Body of pancreas (tissue), 4 donors: ENCODE measurements around the gene KRTAP12-3. TPM values are rescaled to one million over a fixed set of nuclear protein-coding genes. Genes with fewer than 3 reads are reported as not detected.

Source experiments
- ATAC-seq: fragments of 150-250 bp; one replicate; pipeline ENCODE4 v1.9.1; 2016
- DNase-seq, 4 donors: peaks; one replicate each; pipeline ENCODE4 v3.0.0-alpha.2; 2019
- H3K27ac ChIP-seq, 4 donors: fragments of 200-600 bp; sonication (generic); 1 replicate in 3 of 4; 2 replicates in 1 of 4; pipeline versions ENCODE4 v1.5.1 to v1.6.1; 2016 to 2019; ENCODE audit warnings: mild to moderate bottlenecking in 1 of 4, mixed read lengths in 1 of 4, moderate library complexity in 1 of 4
- H3K27me3 ChIP-seq, 2 donors: fragments of 200-600 bp; sonication (generic); one replicate each; pipeline ENCODE4 v1.6.0; 2016; ENCODE audit warnings: mild to moderate bottlenecking in 1 of 2
- H3K36me3 ChIP-seq, 2 donors: fragments of 200-600 bp; sonication (generic); replicated peaks in 1 of 2; 2 replicates each; pipeline ENCODE4 v1.5.1; 2016; ENCODE audit warnings: low read depth in 2 of 2; ENCODE audit not compliant: insufficient read depth in 1 of 2
- H3K4me1 ChIP-seq: fragments of 200-600 bp; sonication (generic); one replicate; pipeline ENCODE4 v1.6.0; 2016
- H3K4me3 ChIP-seq, 2 donors: fragments of 200-600 bp; sonication (generic); 1 replicate in 1 of 2; 2 replicates in 1 of 2; pipeline ENCODE4 v1.5.1; 2016 to 2019
- H3K9me3 ChIP-seq, 3 donors: fragments of 200-600 bp; sonication (generic); 1 replicate in 2 of 3; 2 replicates in 1 of 3; pipeline ENCODE4 v1.5.1; 2016
- POLR2A ChIP-seq, 3 donors: fragments of 450-650 bp; IDR thresholded peaks; one replicate each; pipeline ENCODE4 v1.6.1; 2016; ENCODE audit warnings: antibody characterized with exemption in 3 of 3, mild to moderate bottlenecking in 2 of 3
- WGBS, 2 donors: methylation state at CpG; one replicate each; pipeline ENCODE4 v1.1.5; 2017; 5-methylcytosine and 5-hydroxymethylcytosine counted together
- intact Hi-C: fragments of 100-400 bp; cut with DNase I; formaldehyde crosslinking; loops from one replicate; pipeline ENCODE4 v1.15.1; 2023
- small RNA-seq: library from RNA; depleted of rRNA; stranded (forward); fragments of <200 nt; gene quantifications from one replicate; pipeline ENCODE3, GENCODE V24; 2016
- total RNA-seq, 2 donors: library from RNA; depleted of rRNA; stranded (reverse); fragments of >200 nt; gene quantifications; one replicate each; pipeline ENCODE4 v1.1.0, GENCODE V29; 2016
- TF ChIP-seq, protein P1 (sequence below), 7 experiments: fragments of 450-650 bp in 4 of 7; fragments of 200-600 bp in 3 of 7; sonication (generic) in 3 of 7; IDR thresholded peaks; one replicate each; pipeline ENCODE4 v1.5.1; 2016 to 2019; ENCODE audit warnings: antibody characterized with exemption in 7 of 7

KRTAP12-3 gene
- total RNA-seq, 2 donors from 2014 or later, result not detected

- H3K4me1 ChIP-seq, result peaks cover 3% of the 10 kb centered on the region
- 30 to 46% methylated on average over 3 to 12 of the region's 13 CpGs for WGBS, 2 donors
- DNase-seq (no peak), ATAC-seq (no peak)
- H3K9me3 ChIP-seq, result no peaks in the 10 kb centered on the region
- intact Hi-C loops, result no loop called here
- H3K4me3 ChIP-seq, result no peak overlapping the region
- TF ChIP-seq, protein P1, sequence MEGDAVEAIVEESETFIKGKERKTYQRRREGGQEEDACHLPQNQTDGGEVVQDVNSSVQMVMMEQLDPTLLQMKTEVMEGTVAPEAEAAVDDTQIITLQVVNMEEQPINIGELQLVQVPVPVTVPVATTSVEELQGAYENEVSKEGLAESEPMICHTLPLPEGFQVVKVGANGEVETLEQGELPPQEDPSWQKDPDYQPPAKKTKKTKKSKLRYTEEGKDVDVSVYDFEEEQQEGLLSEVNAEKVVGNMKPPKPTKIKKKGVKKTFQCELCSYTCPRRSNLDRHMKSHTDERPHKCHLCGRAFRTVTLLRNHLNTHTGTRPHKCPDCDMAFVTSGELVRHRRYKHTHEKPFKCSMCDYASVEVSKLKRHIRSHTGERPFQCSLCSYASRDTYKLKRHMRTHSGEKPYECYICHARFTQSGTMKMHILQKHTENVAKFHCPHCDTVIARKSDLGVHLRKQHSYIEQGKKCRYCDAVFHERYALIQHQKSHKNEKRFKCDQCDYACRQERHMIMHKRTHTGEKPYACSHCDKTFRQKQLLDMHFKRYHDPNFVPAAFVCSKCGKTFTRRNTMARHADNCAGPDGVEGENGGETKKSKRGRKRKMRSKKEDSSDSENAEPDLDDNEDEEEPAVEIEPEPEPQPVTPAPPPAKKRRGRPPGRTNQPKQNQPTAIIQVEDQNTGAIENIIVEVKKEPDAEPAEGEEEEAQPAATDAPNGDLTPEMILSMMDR (IDR thresholded peaks at IDR 0.05), result no peak
- TF ChIP-seq POLR2A (IDR thresholded peaks at IDR 0.05), result no peak
- H3K27ac ChIP-seq, result no peak overlapping the region
- H3K36me3 ChIP-seq, result no peaks in the 10 kb centered on the region
- H3K27me3 ChIP-seq, result peaks cover 0 to 12% of the 10 kb centered on the region in 2 donors
Observed at GRCh38 chr21:44704636-44705001, 46.9 kb downstream of the KRTAP12-3 start.

- DNase-seq (no peak), ATAC-seq (no peak)
- Histone ChIP-seq H3K4me1 (peaks cover 7% of the 10 kb centered on the region), H3K27me3 (peaks cover 0 to 16% of the 10 kb centered on the region in 2 donors), H3K27ac (no peak overlapping the region), H3K36me3 (no peaks in the 10 kb centered on the region), H3K9me3 (no peaks in the 10 kb centered on the region), H3K4me3 (no peak overlapping the region)
- TF ChIP-seq POLR2A (IDR thresholded peaks at IDR 0.05), result no peak
- TF ChIP-seq, protein P1 (IDR thresholded peaks at IDR 0.05), result no peak
- WGBS, 2 donors, result 11 to 12% methylated on average over 26 to 54 of the region's 54 CpGs
- intact Hi-C loops, result no loop called here
Observed at GRCh38 chr21:44706026-44706705, 48.4 kb downstream of the KRTAP12-3 start.

DNA sequence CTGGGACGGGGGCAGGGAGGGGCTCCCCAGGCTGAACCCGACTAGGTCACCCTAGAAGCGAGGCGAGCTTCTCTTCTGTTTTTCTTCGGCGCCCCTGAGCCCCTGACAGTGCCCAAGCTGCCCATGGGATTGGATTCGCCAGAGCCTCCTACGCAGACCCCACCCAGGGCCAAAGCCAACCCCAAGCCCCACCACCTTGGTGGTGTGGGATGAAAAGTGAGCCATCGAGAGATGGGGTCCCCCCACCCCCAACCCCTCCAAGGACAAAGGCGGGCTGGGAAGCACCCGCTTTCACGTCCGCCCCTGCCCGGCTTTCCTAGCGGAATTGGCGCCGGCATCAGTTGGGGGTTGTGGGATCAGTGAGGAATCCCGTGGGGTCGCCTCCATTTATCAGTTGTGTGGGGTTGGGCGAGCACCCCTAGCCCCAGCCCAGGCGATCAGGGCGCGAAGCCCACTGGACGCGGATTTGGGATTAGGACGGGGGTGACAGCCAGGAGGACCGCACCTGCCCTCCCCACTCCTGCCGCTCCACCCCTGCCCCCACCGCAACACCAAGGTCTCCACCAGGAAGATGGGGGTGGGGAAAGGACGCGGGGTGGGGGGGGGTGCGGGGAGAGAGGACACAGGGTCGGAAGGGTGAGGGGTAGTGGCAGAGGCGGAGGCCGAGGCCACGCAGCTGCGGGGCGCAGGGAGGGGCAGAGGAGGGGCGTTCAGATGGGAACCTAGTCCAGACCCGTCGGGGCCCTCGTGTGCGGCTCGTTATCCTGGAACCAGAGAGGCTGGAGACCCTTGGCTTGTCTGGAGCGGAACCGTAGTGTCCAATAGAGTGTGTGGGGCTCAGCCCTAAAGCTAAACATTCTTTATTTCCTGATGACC lies 49.2 kb downstream of the KRTAP12-3 start:
- DNase-seq (no peak), ATAC-seq (no peak)
- Histone ChIP-seq H3K4me1 (peaks cover 13% of the 10 kb centered on the region), H3K4me3 (no peak overlapping the region), H3K27ac (no peak overlapping the region), H3K9me3 (no peaks in the 10 kb centered on the region), H3K36me3 (no peaks in the 10 kb centered on the region), H3K27me3 (peaks cover 0 to 16% of the 10 kb centered on the region in 2 donors)
- intact Hi-C loops, result no loop called here
- TF ChIP-seq POLR2A (IDR thresholded peaks at IDR 0.05), result no peak
- TF ChIP-seq, protein P1 (IDR thresholded peaks at IDR 0.05), result no peak
- 5 to 26% methylated on average over 23 to 45 of the region's 46 CpGs for WGBS, 2 donors

Small RNA genes lying within 50 kb of the gene (small RNA-seq; reads per million reads assigned to genes)
- not detected for gene KRTAP12-6P

Other genes with a start within 250 kb of the KRTAP12-3 start
- 1 to 10 TPM in 1 of 2 donors, under 1 TPM in 1; 0.33 to 1.0 TPM for gene LRRC3, start 202.4 kb upstream of the KRTAP12-3 start, total RNA-seq
- gene KRTAP10-1, start 117.7 kb upstream of the KRTAP12-3 start, total RNA-seq, result not detected
- gene KRTAP10-2, start 106.4 kb upstream of the KRTAP12-3 start, total RNA-seq, result not detected
- gene KRTAP10-3, start 99.1 kb upstream of the KRTAP12-3 start, total RNA-seq, result not detected
- not detected for gene KRTAP10-4, start 84.2 kb upstream of the KRTAP12-3 start, total RNA-seq
- not detected for gene KRTAP10-5, start 77.3 kb upstream of the KRTAP12-3 start, total RNA-seq
- not detected for gene KRTAP10-6, start 65.4 kb upstream of the KRTAP12-3 start, total RNA-seq
- not detected for gene KRTAP10-7, start 57.3 kb upstream of the KRTAP12-3 start, total RNA-seq
- gene KRTAP10-8, start 45.9 kb upstream of the KRTAP12-3 start, total RNA-seq, result not detected
- gene KRTAP10-9, start 30.8 kb upstream of the KRTAP12-3 start, total RNA-seq, result not detected
- not detected for gene KRTAP10-10, start 20.6 kb upstream of the KRTAP12-3 start, total RNA-seq
- not detected for gene KRTAP10-11, start 11.5 kb upstream of the KRTAP12-3 start, total RNA-seq
- not detected for gene KRTAP12-4, start 3.3 kb upstream of the KRTAP12-3 start, total RNA-seq
- not detected for gene KRTAP12-2, start 9.0 kb downstream of the KRTAP12-3 start, total RNA-seq
- gene KRTAP12-1, start 24.2 kb downstream of the KRTAP12-3 start, total RNA-seq, result not detected
- gene KRTAP10-12, start 39.2 kb downstream of the KRTAP12-3 start, total RNA-seq, result not detected
- under 1 TPM in 1 of 2 donors, not detected in 1; 0.52 TPM for gene TSPEAR, start 53.6 kb downstream of the KRTAP12-3 start, total RNA-seq
- 10 to 100 TPM; 61.7 to 64.3 TPM for gene UBE2G2, start 143.9 kb downstream of the KRTAP12-3 start, total RNA-seq
- 10 to 100 TPM; 20.4 to 33.2 TPM for gene SUMO3, start 160.1 kb downstream of the KRTAP12-3 start, total RNA-seq
- 100 to 1,000 TPM in 1 of 2 donors, 10 to 100 TPM in 1; 71.5 to 106 TPM for gene PTTG1IP, start 215.8 kb downstream of the KRTAP12-3 start, total RNA-seq